ENCODE measurements around the gene PEX7.
A peak's percentile ranks its signal among the peaks of the same experiment; 100 is the strongest.

Gene PEX7

GRCh38 chr6:136822376-136823127 lies at the start of gene PEX7:
TSS of gene PEX7 (plus strand) at chr6:136822592. CDS start at chr6:136822666, 74 bp downstream.
- H3K4me3 ChIP-seq (ENCODE audit: low read depth, low read length): peak within 1 kb of the TSS; percentile 83
- H3K36me3 ChIP-seq (ENCODE audit: control insufficient read depth, insufficient read depth, low read length): peaks cover 21% of the 10 kb centered on the region
- H3K9me3 ChIP-seq (ENCODE audit: control insufficient read depth, insufficient read depth, low read length): no peaks in the 10 kb centered on the region
- H3K9ac ChIP-seq (ENCODE audit: low read depth, low read length): peak within 1 kb of the TSS; percentile 93
- peak within 1 kb of the TSS; percentile 88 for H3K27ac ChIP-seq (ENCODE audit: low read depth, low read length)
- H3K27me3 ChIP-seq (ENCODE audit: control insufficient read depth, insufficient read depth, low read length): no peaks in the 10 kb centered on the region
- H3K4me1 ChIP-seq (ENCODE audit: control insufficient read depth, insufficient read depth, low read length): no peaks in the 10 kb centered on the region

GRCh38 chr6:136772685-136773472 lies 49.5 kb upstream of the PEX7 start:
- H3K27me3 ChIP-seq (ENCODE audit: control insufficient read depth, insufficient read depth, low read length): no peaks in the 10 kb centered on the region
- H3K4me1 ChIP-seq (ENCODE audit: control insufficient read depth, insufficient read depth, low read length): peaks cover 21% of the 10 kb centered on the region
- H3K36me3 ChIP-seq (ENCODE audit: control insufficient read depth, insufficient read depth, low read length): no peaks in the 10 kb centered on the region
- H3K9ac ChIP-seq (ENCODE audit: low read depth, low read length): no peak overlapping the region
- H3K4me3 ChIP-seq (ENCODE audit: low read depth, low read length): no peak overlapping the region
- H3K27ac ChIP-seq (ENCODE audit: low read depth, low read length): no peak overlapping the region
- H3K9me3 ChIP-seq (ENCODE audit: control insufficient read depth, insufficient read depth, low read length): no peaks in the 10 kb centered on the region

- Histone ChIP-seq H3K36me3 (ENCODE audit: control insufficient read depth, insufficient read depth, low read length) (no peaks in the 10 kb centered on the region), H3K9ac (ENCODE audit: low read depth, low read length) (no peak overlapping the region), H3K9me3 (ENCODE audit: control insufficient read depth, insufficient read depth, low read length) (no peaks in the 10 kb centered on the region), H3K4me3 (ENCODE audit: low read depth, low read length) (no peak overlapping the region), H3K27ac (ENCODE audit: low read depth, low read length) (no peak overlapping the region), H3K4me1 (ENCODE audit: control insufficient read depth, insufficient read depth, low read length) (peaks cover 21% of the 10 kb centered on the region), H3K27me3 (ENCODE audit: control insufficient read depth, insufficient read depth, low read length) (no peaks in the 10 kb centered on the region)
Observed at GRCh38 chr6:136773473-136773796, 49.0 kb upstream of the PEX7 start.

- Histone ChIP-seq H3K9me3 (ENCODE audit: control insufficient read depth, insufficient read depth, low read length) (no peaks in the 10 kb centered on the region), H3K27ac (ENCODE audit: low read depth, low read length) (no peak overlapping the region), H3K36me3 (ENCODE audit: control insufficient read depth, insufficient read depth, low read length) (no peaks in the 10 kb centered on the region), H3K4me3 (ENCODE audit: low read depth, low read length) (no peak overlapping the region), H3K9ac (ENCODE audit: low read depth, low read length) (no peak overlapping the region), H3K4me1 (ENCODE audit: control insufficient read depth, insufficient read depth, low read length) (peaks cover 21% of the 10 kb centered on the region), H3K27me3 (ENCODE audit: control insufficient read depth, insufficient read depth, low read length) (no peaks in the 10 kb centered on the region)
Observed at GRCh38 chr6:136774228-136775041, 48.0 kb upstream of the PEX7 start.

GRCh38 chr6:136775081-136775480 lies 47.3 kb upstream of the PEX7 start:
- no peaks in the 10 kb centered on the region for H3K27me3 ChIP-seq (ENCODE audit: control insufficient read depth, insufficient read depth, low read length)
- no peak overlapping the region for H3K9ac ChIP-seq (ENCODE audit: low read depth, low read length)
- no peaks in the 10 kb centered on the region for H3K36me3 ChIP-seq (ENCODE audit: control insufficient read depth, insufficient read depth, low read length)
- H3K4me1 ChIP-seq (ENCODE audit: control insufficient read depth, insufficient read depth, low read length): peaks cover 21% of the 10 kb centered on the region
- no peaks in the 10 kb centered on the region for H3K9me3 ChIP-seq (ENCODE audit: control insufficient read depth, insufficient read depth, low read length)
- no peak overlapping the region for H3K27ac ChIP-seq (ENCODE audit: low read depth, low read length)
- H3K4me3 ChIP-seq (ENCODE audit: low read depth, low read length): no peak overlapping the region

- H3K9ac ChIP-seq (ENCODE audit: low read depth, low read length): no peak overlapping the region
- H3K9me3 ChIP-seq (ENCODE audit: control insufficient read depth, insufficient read depth, low read length): no peaks in the 10 kb centered on the region
- H3K4me1 ChIP-seq (ENCODE audit: control insufficient read depth, insufficient read depth, low read length): peaks cover 21% of the 10 kb centered on the region
- no peaks in the 10 kb centered on the region for H3K27me3 ChIP-seq (ENCODE audit: control insufficient read depth, insufficient read depth, low read length)
- H3K4me3 ChIP-seq (ENCODE audit: low read depth, low read length): no peak overlapping the region
- H3K27ac ChIP-seq (ENCODE audit: low read depth, low read length): no peak overlapping the region
- no peaks in the 10 kb centered on the region for H3K36me3 ChIP-seq (ENCODE audit: control insufficient read depth, insufficient read depth, low read length)
Observed at GRCh38 chr6:136775548-136775947, 46.8 kb upstream of the PEX7 start.

GRCh38 chr6:136777651-136778050 lies 44.7 kb upstream of the PEX7 start:
- Histone ChIP-seq H3K9ac (ENCODE audit: low read depth, low read length) (no peak overlapping the region), H3K27ac (ENCODE audit: low read depth, low read length) (no peak overlapping the region), H3K27me3 (ENCODE audit: control insufficient read depth, insufficient read depth, low read length) (no peaks in the 10 kb centered on the region), H3K36me3 (ENCODE audit: control insufficient read depth, insufficient read depth, low read length) (no peaks in the 10 kb centered on the region), H3K4me3 (ENCODE audit: low read depth, low read length) (no peak overlapping the region), H3K9me3 (ENCODE audit: control insufficient read depth, insufficient read depth, low read length) (no peaks in the 10 kb centered on the region), H3K4me1 (ENCODE audit: control insufficient read depth, insufficient read depth, low read length) (peaks cover 19% of the 10 kb centered on the region)

- no peak overlapping the region for H3K9ac ChIP-seq (ENCODE audit: low read depth, low read length)
- H3K9me3 ChIP-seq (ENCODE audit: control insufficient read depth, insufficient read depth, low read length): no peaks in the 10 kb centered on the region
- peaks cover 7% of the 10 kb centered on the region; the same call in 1 of the 2 replicates for H3K4me1 ChIP-seq (ENCODE audit: control insufficient read depth, insufficient read depth, low read length)
- H3K36me3 ChIP-seq (ENCODE audit: control insufficient read depth, insufficient read depth, low read length): no peaks in the 10 kb centered on the region
- H3K27ac ChIP-seq (ENCODE audit: low read depth, low read length): no peak overlapping the region
- H3K4me3 ChIP-seq (ENCODE audit: low read depth, low read length): no peak overlapping the region
- H3K27me3 ChIP-seq (ENCODE audit: control insufficient read depth, insufficient read depth, low read length): no peaks in the 10 kb centered on the region
Observed at GRCh38 chr6:136779682-136780081, 42.7 kb upstream of the PEX7 start.

GRCh38 chr6:136780972-136781371 lies 41.4 kb upstream of the PEX7 start:
- Histone ChIP-seq H3K27me3 (ENCODE audit: control insufficient read depth, insufficient read depth, low read length) (no peaks in the 10 kb centered on the region), H3K4me3 (ENCODE audit: low read depth, low read length) (no peak overlapping the region), H3K9ac (ENCODE audit: low read depth, low read length) (no peak overlapping the region), H3K36me3 (ENCODE audit: control insufficient read depth, insufficient read depth, low read length) (no peaks in the 10 kb centered on the region), H3K9me3 (ENCODE audit: control insufficient read depth, insufficient read depth, low read length) (no peaks in the 10 kb centered on the region), H3K27ac (ENCODE audit: low read depth, low read length) (no peak overlapping the region), H3K4me1 (ENCODE audit: control insufficient read depth, insufficient read depth, low read length) (peaks cover 5% of the 10 kb centered on the region; the same call in 1 of the 2 replicates)

- Histone ChIP-seq H3K4me3 (ENCODE audit: low read depth, low read length) (no peak overlapping the region), H3K36me3 (ENCODE audit: control insufficient read depth, insufficient read depth, low read length) (no peaks in the 10 kb centered on the region), H3K9me3 (ENCODE audit: control insufficient read depth, insufficient read depth, low read length) (no peaks in the 10 kb centered on the region), H3K4me1 (ENCODE audit: control insufficient read depth, insufficient read depth, low read length) (0 out of 2 replicates have a peak, but pooled peaks cover under 1% of the 10 kb centered on the region), H3K27ac (ENCODE audit: low read depth, low read length) (no peak overlapping the region), H3K9ac (ENCODE audit: low read depth, low read length) (no peak overlapping the region), H3K27me3 (ENCODE audit: control insufficient read depth, insufficient read depth, low read length) (no peaks in the 10 kb centered on the region)
Observed at GRCh38 chr6:136782021-136782770, 40.2 kb upstream of the PEX7 start.

Measured in HUES48 (cell line).